DND-41 (cell line): ENCODE measurements around the gene UAP1L1.

Source experiments
- CTCF ChIP-seq: IDR thresholded peaks from 2 replicates; pipeline ENCODE4 v1.5.1; 2012; ENCODE audit warnings: borderline replicate concordance, low read length, moderate library complexity, mild to moderate bottlenecking; ENCODE audit not compliant: poor library complexity, severe bottlenecking; ENCODE audit errors: extremely low read depth
- EZH2 ChIP-seq: IDR thresholded peaks from 3 replicates; pipeline ENCODE4 v1.6.1; 2012; ENCODE audit warnings: borderline replicate concordance, low read depth, mild to moderate bottlenecking, moderate library complexity, low read length, inconsistent platforms; ENCODE audit not compliant: severe bottlenecking

DNA sequence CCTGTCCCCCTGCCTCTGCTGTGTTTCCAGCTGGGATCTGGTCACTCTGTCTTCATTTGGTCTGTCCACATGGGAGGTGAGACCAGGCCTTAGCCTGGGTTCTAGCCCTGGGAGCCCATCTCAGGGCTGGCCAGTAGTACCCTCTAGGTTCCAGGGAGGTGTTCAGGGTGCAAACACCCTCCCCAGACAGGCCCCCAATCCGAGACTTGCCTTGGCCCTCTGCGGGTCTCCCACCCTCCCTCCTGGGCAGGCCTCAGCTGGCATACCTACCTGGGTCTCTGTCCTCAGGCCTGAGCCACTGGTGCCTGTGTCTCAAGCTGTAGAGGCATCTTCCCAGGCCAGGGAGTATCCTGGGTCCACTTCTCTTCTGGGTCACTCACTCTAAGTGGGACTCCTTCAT lies 6.0 kb upstream of the UAP1L1 start:
- no peak for TF ChIP-seq CTCF
- TF ChIP-seq EZH2: no peak
